BE2C (cell line): ENCODE measurements around the gene ATXN10.

Experiments
- DNase-seq: peaks from one replicate; pipeline ENCODE4 v3.0.0-alpha.2; 2020
- H3K27me3 ChIP-seq: fragments of 250-450 bp; sonication (Bioruptor Pico); 2 replicates; pipeline ENCODE4 v1.5.1; 2020; ENCODE audit warnings: mild to moderate bottlenecking
- H3K36me3 ChIP-seq: fragments of 250-450 bp; sonication (Bioruptor Pico); 2 replicates; pipeline ENCODE4 v1.5.1; 2020; ENCODE audit warnings: mild to moderate bottlenecking
- H3K4me1 ChIP-seq: fragments of 250-450 bp; sonication (Bioruptor Pico); 2 replicates; pipeline ENCODE4 v1.5.1; 2020
- H3K4me3 ChIP-seq: 2 replicates; pipeline ENCODE4 v1.5.1; 2011; ENCODE audit warnings: low read depth, low read length
- H3K9me3 ChIP-seq: fragments of 250-450 bp; sonication (Bioruptor Pico); 2 replicates; pipeline ENCODE4 v1.5.1; 2020
- TF ChIP-seq, protein P1 (sequence below): IDR thresholded peaks from 2 replicates; pipeline ENCODE4 v1.5.1; 2012; ENCODE audit warnings: mild to moderate bottlenecking, low read depth, low read length

Gene ATXN10

DNA sequence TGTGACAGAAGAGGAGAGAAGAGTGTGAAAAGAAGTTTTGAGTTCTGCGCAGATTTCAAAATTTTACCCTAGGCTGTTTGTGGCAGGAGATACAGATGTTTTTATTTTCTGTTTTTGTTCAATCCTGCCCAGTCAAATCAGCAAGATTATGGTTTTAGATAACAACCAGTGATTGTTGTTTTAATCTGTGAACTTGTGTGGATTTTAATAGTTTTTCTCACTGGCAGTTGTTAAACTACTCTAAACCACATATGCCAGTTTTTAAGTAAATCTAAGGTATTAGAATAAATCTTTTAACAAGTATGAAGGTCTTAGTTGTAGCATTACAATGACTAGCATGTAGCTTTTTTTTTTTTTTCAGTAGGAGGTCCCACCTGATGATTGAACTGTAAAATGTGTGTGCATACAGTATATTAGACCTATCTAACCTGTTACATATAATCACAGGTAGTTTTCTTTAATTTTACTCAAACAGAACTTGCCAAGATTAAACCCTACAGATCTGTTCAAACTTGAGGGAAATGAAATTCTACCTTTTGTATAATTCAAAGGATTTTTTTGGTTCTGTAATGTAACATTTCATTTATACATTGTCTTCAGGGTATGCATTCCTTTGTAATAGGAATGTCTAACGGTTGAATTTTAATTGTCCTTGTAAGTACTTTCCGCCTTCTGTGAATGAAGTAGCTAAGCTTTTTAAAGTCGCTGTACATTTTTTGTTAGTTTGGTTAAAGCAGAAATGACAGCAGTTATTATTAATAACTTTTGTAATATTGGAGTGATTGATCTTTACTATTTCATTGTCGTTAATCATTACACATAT, 13.3 kb downstream of the ATXN10 start:
- no peak for DNase-seq
- Histone ChIP-seq H3K4me1 (peaks cover 16% of the 10 kb centered on the region), H3K4me3 (no peak overlapping the region), H3K27me3 (no peaks in the 10 kb centered on the region), H3K36me3 (peaks cover 10% of the 10 kb centered on the region), H3K9me3 (no peaks in the 10 kb centered on the region)
- TF ChIP-seq, protein P1, sequence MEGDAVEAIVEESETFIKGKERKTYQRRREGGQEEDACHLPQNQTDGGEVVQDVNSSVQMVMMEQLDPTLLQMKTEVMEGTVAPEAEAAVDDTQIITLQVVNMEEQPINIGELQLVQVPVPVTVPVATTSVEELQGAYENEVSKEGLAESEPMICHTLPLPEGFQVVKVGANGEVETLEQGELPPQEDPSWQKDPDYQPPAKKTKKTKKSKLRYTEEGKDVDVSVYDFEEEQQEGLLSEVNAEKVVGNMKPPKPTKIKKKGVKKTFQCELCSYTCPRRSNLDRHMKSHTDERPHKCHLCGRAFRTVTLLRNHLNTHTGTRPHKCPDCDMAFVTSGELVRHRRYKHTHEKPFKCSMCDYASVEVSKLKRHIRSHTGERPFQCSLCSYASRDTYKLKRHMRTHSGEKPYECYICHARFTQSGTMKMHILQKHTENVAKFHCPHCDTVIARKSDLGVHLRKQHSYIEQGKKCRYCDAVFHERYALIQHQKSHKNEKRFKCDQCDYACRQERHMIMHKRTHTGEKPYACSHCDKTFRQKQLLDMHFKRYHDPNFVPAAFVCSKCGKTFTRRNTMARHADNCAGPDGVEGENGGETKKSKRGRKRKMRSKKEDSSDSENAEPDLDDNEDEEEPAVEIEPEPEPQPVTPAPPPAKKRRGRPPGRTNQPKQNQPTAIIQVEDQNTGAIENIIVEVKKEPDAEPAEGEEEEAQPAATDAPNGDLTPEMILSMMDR: no peak

DNA sequence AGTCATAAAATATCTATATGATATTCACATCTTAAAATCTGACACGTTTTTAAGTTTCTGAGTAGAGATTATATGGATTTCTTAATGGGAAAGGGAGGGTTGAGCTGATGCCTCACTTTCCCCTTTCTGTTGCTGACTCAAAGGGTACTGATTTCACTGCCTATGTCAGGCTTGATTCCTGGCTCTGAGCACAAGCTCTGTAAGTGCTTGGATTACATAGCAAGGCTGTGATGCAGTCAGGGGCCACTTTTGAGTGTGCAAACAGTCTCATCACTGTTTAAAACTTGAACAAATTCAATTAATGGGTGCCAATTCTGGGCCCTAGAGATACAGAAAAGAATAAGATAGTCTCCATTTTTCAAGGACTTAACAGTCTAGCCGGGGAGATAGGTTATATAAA, 14.4 kb downstream of the ATXN10 start:
- H3K4me3 ChIP-seq: no peak overlapping the region
- TF ChIP-seq, protein P1: no peak
- no peak for DNase-seq
- no peaks in the 10 kb centered on the region for H3K27me3 ChIP-seq
- H3K4me1 ChIP-seq: peaks cover 16% of the 10 kb centered on the region
- no peaks in the 10 kb centered on the region for H3K9me3 ChIP-seq
- H3K36me3 ChIP-seq: peaks cover 17% of the 10 kb centered on the region

DNA sequence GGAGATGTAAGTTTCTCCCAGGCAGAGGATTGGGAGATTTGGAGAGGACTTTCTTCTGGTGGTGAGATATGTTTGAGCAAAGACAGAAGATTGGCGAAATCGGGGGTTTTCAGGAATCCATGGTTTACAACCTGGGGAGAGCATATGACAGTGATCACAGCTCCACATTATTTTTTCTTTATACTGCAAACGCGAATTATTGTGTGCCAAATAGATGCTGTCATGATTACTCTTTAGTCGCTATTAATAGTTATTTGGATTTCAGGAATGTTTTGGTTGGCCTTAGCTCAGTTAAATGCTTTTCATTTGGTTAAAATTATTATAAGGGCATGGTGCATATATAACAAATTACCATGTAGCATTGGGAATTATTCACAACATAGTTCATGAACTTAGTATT, 15.2 kb downstream of the ATXN10 start:
- H3K27me3 ChIP-seq: no peaks in the 10 kb centered on the region
- TF ChIP-seq, protein P1: no peak
- H3K4me1 ChIP-seq: peaks cover 16% of the 10 kb centered on the region
- no peaks in the 10 kb centered on the region for H3K9me3 ChIP-seq
- no peak overlapping the region for H3K4me3 ChIP-seq
- no peak for DNase-seq
- H3K36me3 ChIP-seq: peaks cover 23% of the 10 kb centered on the region

DNA sequence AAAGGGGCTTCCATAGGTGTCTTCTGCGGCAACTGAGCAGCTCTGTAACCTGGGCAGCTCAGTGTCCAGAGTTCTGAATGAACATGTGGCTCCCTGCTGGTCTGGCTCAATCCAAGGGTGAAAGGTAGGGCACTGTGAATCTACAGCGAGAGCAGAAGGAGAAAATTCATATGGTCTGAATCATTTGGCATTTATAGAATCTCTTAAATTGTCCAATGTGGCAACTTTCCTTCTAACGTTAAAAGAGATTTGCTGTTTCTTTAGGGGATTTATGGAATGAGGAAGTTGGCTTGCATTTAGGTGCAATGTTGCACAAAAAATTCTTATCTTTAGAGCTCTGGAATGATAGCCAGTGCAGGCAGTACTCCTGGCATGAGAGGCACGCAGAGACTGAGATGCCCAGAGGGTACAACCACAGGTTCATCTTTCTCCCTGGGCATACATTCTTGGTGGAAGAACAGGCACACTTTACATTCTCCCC, 17.0 kb downstream of the ATXN10 start:
- H3K4me1 ChIP-seq: peaks cover 16% of the 10 kb centered on the region
- DNase-seq: no peak
- TF ChIP-seq, protein P1: no peak
- H3K9me3 ChIP-seq: no peaks in the 10 kb centered on the region; the same call in 1 of the 2 replicates
- H3K27me3 ChIP-seq: no peaks in the 10 kb centered on the region
- H3K4me3 ChIP-seq: no peak overlapping the region
- H3K36me3 ChIP-seq: peaks cover 41% of the 10 kb centered on the region

DNA sequence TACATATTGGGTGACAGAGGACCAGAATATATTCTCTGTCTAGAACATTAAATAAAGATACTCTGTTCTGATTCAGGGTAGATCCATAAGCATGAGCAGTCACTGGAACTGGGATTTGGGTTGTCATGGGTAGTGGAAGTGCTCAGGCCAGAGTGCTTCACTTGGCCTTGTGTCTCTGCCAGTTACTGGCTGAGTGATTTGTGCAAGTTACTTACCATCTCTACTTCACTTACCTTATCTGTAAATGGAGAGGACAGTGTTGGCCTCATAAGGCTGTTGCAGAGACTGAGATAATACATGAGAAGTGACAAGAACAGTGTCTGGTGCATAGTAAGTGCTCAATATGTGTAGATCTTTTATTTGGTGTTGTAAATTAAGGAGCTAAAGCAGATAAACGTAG, 17.6 kb downstream of the ATXN10 start:
- Histone ChIP-seq H3K27me3 (no peaks in the 10 kb centered on the region), H3K36me3 (peaks cover 47% of the 10 kb centered on the region), H3K4me1 (peaks cover 14% of the 10 kb centered on the region), H3K4me3 (no peak overlapping the region), H3K9me3 (no peaks in the 10 kb centered on the region; the same call in 1 of the 2 replicates)
- TF ChIP-seq, protein P1: no peak
- no peak for DNase-seq

DNA sequence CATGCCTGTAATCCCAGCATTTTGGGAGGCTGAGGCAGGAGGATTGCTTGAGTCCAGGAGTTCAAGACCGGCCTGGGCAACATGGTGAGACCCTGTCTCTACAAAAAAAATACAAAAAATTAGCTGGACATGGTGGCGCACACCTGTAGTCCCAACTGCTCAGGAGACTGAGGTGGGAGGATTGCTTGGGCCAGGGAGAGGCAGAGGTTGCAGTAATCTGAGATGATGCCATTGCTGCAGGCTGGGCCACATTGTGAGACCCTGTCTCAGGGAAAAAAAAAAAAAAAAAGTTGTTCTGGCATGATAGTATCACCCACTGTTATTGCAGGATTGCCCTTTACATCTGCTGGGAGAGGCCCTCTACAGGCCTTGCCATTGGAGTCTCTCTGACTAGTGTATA, 18.4 kb downstream of the ATXN10 start:
- Histone ChIP-seq H3K4me1 (peaks cover 10% of the 10 kb centered on the region), H3K4me3 (no peak overlapping the region), H3K27me3 (no peaks in the 10 kb centered on the region), H3K36me3 (peaks cover 50% of the 10 kb centered on the region), H3K9me3 (no peaks in the 10 kb centered on the region; the same call in 1 of the 2 replicates)
- DNase-seq: no peak
- TF ChIP-seq, protein P1: no peak
